SKM-1 (cell line): Measurements from ENCODE around the gene TUBA1C.
"Not testable (repeated sequence)": the region's sequence is repeated elsewhere in the genome, so short reads cannot be mapped to it uniquely, and the experiment has no call there.

Experiments
- DNase-seq: peaks from one replicate; lab custom pipeline; 2025; ENCODE audit not compliant: unreplicated experiment; lab: John Stamatoyannopoulos, UW

TUBA1C gene

DNA sequence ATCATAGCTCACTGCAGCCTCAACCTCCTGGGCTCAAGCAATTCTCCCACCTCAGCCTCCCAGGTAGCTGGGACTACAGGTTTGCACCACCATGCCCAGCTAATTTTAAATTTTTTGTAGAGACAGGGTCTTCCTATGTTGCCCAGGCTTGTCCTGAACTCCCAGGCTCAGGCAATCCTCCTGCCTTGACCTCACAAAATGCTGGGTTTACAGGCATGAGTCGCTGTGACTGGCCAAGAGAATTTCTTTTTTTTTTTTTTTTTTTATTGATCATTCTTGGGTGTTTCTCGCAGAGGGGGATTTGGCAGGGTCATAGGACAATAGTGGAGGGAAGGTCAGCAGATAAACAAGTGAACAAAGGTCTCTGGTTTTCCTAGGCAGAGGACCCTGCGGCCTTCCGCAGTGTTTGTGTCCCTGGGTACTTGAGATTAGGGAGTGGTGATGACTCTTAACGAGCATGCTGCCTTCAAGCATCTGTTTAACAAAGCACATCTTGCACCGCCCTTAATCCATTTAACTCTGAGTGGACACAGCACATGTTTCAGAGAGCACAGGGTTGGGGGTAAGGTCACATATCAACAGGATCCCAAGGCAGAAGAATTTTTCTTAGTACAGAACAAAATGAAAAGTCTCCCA lies 18.0 kb downstream of the TUBA1C start:
- not testable (repeated sequence) for DNase-seq

DNA sequence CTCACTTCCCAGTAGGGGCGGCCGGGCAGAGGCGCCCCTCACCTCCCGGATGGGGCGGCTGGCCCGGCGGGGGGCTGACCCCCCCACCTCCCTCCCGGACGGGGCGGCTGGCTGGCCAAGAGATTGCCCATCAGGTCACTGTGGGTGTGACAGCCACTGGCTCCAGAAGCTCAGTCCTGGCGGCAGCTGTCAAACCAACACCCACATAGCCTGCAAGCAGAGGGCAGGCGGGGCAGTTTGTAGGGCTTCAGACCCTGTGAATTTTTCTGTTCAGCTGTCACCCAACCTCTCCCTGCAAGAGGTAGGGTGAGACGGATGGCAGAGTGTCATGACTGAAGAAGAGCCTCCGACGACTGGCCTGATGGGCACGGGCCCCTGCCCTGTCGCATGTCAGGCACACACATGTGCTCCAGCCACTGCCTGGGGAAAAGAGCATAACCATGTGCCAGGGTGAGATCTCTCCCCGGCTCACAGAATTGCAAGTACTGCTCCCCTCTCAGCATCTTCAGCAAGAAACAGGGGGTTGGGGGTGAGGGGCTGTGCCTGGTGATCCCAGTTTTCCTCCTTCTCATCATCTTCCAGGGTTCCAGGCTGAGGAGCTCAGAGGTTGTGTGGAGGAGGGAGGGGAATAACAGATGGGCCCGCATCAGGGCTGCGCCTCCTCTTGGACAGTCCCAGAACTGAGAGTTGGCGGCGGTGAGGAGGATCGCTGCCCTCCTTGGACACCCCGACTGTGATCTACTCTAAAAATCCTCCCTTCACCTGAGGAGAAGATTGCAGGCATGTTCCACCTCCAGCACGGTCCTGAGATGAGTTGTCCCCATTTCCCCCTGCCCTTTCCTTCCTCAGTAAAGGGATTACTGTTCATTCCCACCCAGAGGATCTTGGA lies 18.9 kb downstream of the TUBA1C start:
- no peak for DNase-seq

DNA sequence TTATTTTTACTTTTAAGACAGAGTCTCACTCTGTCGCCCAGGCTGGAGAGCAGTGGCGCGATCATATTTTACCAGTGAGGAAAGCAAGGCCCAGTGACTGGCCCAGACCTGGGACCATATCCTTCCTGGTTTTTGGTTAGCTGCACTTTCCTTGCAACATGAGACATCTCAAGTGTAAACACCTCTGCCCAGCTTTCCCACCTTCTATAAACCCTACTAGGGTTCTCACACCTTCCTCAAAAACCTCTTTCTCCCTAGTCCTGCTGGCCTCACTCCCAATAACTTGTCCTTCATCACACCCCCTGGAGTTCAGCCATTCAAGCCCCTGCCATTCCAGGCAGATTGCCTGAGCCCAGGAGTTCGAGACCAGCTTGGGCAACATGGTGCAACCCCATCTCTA lies 19.8 kb downstream of the TUBA1C start:
- no peak for DNase-seq

DNA sequence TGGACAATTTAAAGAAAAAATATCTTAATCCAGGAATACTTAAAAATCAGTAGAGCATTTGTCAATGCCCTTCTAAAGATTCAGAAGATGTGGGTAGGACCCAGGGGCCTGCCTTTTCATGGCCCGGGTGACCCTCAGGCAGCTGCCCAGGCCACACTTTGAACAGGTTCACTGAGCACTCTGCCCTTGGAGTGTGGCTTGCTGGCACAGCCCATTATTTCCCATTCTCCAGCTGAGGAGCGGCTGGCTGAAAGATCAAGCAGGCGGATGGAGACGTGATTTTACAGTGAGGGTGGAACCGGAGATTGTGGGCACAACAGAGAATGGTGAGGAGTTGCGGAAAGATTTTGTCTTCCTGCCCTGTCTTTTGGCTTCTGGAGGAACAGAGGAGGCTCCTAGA lies 23.0 kb downstream of the TUBA1C start:
- DNase-seq, result no peak

DNA sequence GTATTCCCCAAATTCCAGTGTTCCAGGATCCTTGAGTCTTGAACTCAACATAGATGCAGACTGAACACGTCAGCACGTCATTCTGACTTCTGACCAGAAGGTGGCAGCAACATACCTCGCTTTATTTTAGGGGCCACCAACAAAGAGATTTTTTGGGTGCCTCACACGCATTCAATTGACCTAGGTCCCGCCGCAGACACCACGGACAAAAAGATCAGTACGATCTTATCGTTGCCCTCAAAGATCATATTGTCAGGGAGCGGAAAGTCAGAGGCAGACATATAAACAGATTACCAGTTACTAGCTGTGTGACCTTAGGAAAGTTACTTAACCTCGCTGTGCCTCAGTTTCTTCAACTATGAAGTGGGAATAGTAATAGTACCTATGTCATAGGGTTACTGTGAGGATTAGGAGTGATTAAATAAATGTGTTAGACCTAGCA lies 23.6 kb downstream of the TUBA1C start:
- no peak for DNase-seq

DNA sequence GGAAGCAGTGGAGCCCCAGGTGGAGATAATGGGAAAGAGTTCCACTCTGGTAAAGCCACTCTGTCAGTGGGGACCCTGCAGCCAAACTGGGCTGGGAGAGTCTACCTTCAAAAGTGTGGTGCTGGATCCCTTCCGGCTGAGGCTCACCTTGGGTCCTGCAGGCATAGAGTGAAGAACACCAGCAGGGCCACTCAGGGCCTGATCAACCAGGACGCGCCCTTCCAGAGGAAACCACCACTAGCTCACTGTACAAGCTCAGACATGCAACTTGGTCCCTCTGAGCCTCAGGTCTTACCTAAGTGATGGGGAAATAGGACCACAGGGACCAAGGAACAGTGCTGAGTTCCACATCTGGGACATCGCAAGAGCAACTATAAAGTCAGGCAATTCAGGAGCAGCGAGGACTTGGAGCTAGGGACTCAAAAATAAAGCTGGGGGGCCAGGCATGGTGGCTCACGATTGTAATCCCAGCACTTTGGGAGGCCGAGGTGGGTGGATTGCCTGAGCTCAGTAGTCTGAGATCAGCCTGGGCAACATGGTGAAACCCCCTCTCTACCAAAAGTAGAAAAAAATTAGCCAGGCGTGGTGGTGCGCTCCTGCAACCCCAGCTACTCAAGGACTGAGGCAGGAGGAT lies 24.2 kb downstream of the TUBA1C start:
- DNase-seq, result no peak

DNA sequence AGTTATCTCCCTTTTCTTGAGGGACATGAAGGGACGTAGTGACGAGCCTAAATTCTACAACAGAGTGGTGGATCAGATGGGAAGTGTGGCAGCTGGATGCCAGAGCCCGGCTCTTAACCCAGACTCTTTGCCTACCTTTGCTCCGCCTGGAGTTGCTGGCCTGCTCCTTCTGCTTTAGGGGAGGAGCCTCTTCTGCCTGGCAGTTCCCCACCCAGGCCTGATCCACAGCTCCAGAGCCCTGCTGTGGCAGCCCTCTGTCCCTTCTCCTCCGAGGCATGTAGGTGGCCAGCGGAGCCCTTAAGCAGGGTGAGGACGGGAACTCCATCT lies 27.8 kb downstream of the TUBA1C start:
- no peak for DNase-seq

DNA sequence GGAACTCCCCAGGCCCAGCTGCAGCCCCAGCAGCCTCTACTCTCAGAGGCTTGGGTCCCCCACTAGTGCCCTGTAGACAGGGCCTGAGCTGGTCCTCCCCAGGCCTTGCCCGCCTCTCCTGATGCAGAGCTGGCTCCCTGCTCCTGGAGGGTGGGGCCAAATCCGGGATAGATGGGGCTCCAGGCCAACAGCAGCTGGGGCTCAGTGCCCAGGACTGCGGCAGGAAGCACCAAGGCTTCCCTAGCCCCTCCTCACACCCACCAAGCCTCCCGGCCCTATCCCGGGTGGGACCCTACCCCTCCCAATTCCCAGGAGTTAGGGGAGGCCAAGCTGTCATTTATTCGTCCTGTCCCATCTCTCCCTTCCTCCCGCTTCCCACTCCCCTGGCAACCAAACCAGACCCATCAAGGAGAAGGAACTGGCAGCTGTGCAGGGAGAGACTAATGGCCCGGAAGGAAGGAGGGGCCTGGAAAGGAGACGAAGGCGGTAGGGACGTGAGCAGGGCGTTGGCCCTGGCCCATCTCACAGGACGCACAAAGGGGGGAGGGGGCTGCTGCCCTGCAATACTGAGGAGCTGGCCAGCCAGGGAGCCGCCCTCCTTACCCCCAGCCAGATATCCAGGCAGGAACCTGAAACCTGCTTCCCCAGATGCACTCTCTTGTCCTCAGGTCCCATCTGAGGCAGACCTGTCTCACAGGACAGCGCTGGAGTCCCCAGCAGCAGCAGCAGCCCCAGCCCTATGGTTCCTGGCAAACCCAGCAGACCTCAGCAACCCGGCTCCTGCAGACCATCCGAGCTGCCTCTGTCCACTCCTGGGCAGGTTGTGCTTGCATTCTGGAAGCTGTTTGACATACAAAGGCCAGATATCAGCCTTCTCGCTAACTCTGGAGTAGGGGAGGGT lies 28.4 kb downstream of the TUBA1C start:
- no peak for DNase-seq

DNA sequence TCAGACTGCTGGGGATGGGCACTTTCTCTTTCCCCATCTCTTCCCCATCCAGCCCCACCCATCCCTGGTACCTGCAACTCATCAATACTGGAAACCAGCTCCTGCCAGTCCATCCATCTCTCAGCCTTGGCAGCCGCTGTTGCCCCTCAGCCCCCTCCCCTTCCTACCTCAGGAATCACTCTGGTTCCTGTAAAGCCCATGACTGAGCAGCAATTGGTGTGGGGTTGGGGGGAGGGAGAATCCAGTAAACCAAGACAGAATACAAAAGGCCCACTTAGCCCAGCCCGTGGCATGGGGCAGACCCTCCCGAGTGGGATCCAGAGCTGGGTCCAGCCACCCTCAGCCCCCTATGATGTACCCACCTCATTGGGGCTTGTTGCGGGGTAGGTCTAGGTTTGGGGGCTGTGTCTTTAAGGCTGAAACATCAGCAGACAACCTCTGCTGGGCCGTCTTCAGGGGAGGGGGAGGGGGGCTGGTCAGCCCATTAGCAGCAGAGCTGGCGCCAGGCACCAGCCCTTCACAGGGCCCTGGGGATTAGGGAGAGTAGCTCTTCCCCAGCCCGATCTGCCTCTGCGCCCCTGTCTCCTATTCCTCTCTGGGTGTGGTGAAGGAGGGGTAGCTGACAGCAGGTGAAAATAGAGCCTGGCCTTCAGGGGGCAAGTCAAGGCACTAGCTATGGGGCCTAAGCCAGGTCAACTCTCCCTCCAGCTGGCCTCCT lies 29.4 kb downstream of the TUBA1C start:
- no peak for DNase-seq

DNA sequence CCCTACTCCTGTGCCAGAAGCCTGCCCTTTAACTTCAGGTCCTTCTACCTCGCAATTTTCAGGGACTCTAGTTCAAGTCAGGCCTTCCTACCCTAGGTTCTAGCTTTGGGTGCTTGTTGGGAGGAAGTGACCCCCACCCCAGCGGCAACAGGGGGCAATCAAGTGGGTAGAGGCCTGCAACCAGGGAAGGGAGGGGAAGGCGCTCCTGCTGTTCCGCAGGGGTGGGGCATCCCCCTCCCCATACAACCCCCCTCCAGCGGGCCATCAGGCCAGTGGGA lies 29.9 kb downstream of the TUBA1C start:
- no peak for DNase-seq

DNA sequence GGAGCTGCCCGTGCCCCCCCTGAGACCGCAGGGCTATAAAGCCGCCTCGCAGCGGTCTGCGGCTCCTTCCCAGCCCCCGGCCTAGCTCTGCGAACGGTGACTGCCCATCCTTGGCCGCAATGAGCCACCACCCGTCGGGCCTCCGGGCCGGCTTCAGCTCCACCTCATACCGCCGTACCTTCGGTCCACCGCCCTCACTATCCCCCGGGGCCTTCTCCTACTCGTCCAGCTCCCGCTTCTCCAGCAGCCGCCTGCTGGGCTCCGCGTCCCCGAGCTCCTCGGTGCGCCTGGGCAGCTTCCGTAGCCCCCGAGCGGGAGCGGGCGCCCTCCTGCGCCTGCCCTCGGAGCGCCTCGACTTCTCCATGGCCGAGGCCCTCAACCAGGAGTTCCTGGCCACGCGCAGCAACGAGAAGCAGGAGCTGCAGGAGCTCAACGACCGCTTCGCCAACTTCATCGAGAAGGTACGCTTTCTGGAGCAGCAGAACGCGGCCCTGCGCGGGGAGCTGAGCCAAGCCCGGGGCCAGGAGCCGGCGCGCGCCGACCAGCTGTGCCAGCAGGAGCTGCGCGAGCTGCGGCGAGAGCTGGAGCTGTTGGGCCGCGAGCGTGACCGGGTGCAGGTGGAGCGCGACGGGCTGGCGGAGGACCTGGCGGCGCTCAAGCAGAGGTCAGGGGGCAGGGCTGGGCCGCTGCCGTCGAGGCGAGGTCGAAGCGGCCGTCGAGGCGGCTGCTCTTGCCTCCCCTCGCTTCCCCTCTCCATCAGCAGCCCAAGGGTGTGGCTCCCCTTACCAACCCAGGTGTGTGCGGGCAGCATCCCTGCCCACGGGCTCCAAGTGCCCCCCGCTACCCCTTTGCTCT lies 30.4 kb downstream of the TUBA1C start, which contains the start of gene PRPH:
TSS of gene PRPH (plus strand) at position 66 of the 855 bp plus-strand sequence. CDS start at position 120, 54 bp downstream.
- no peak for DNase-seq

DNA sequence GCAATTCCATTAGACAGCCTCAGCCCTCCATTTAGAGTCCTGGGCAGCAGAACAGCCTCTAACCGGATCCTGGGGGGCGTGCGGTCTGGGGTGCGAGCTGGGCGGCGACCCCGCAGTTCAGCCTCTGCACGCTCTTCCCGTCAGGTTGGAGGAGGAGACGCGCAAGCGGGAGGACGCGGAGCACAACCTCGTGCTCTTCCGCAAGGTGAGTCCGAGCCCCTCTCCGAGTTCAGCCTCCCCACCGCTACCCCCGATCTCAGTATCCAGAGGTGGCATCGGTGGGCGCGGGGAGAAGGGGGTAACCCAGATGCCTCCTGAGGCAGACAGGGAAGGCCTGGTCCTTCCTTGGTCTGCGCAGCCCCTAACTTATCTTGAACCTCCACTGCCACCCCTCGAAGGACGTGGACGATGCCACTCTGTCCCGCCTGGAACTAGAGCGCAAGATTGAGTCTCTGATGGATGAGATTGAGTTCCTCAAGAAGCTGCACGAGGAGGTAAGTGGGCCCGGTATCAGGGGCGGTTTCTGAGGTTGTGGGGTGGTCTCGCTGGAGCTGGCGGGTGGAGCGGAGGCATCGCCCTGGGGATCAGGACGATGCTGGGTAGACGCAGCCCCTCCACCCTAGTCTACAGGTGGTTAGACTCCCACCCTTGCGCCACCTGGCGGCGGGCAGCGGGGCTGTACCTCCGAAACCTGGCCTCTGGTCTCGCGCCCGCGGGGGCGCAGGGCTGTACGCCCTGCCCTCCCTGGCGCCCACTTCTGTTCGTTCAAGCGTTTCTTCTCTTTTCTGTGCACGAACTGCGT lies 31.4 kb downstream of the TUBA1C start:
- DNase-seq, result no peak

DNA sequence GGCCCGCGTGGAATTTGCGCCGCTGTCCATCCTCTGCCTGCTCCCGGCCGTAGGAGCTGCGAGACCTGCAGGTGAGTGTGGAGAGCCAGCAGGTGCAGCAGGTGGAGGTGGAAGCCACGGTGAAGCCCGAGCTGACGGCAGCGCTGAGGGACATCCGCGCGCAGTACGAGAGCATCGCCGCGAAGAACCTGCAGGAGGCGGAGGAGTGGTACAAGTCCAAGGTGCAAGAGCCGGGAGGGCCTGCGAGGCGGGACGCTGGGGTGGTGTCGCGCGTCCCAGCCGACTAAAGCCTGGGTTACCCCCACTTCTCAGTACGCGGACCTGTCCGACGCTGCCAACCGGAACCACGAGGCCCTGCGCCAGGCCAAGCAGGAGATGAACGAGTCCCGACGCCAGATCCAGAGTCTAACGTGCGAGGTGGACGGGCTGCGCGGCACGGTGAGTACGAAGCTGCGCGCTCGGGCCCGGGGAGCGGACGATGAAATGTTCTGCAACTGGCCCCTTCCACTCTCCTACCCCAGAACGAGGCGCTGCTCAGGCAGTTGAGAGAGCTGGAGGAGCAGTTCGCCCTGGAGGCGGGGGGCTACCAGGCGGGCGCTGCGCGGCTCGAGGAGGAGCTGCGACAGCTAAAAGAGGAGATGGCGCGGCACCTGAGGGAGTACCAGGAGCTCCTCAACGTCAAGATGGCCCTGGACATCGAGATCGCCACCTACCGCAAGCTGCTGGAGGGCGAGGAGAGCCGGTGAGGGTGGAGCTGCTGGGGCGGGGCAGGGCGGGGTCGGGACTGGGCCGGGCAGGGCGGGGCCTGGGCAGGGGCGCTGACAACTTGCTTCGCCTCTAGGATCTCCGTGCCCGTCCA lies 32.2 kb downstream of the TUBA1C start:
- no peak for DNase-seq

DNA sequence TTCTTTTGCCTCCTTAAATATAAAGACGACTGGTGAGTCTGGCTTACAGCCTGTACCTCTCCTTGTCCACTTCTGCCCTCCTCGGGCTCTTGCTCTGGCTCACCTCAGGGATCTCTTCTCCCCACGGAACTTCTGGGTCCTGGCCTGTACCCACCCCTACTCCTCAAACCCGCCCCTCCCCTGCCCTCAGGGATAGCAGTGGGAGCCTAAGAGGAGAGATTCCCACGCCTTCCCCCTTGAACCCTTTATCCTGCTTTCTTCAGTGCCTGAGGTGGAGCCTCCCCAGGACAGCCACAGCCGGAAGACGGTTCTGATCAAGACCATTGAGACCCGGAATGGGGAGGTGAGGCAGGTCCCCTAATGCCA lies 32.8 kb downstream of the TUBA1C start:
- no peak for DNase-seq

DNA sequence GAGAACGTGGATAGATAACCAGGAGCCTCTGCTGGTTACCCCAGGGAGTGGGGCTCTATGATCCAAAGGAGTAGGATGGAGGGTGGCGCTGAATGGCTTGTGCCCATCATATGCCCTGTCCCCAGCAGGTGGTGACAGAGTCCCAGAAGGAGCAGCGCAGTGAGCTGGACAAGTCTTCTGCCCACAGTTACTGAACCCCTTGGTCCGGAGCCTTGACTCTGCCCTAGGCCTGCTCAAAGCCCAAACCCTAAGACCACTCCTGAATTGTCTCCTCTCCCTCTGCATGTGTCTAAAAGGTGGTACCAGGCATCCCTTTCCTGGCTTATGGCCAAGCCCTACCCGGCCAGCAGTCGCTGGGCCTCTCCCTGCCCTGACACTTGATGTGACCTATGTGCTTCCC lies 33.3 kb downstream of the TUBA1C start:
- DNase-seq, result no peak

DNA sequence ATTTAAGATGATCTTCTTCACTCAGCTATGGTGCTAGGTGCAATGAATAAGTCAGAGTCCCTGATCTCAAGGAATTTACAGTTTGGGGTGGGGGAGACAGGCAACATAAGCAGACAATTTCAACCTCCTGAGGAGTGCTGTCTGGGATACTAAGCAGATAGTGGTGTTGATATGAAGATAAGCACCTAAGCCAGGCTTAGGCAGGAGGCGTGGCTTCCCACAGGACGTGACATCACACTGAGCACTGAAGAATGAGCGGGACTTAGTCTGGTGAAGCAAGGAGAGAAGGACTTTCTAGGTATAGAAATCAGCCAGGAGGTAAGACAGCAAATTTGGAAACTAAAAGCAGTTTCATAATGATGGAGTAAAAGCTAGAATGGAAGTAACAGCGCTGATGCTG lies 36.9 kb downstream of the TUBA1C start:
- DNase-seq, result no peak

DNA sequence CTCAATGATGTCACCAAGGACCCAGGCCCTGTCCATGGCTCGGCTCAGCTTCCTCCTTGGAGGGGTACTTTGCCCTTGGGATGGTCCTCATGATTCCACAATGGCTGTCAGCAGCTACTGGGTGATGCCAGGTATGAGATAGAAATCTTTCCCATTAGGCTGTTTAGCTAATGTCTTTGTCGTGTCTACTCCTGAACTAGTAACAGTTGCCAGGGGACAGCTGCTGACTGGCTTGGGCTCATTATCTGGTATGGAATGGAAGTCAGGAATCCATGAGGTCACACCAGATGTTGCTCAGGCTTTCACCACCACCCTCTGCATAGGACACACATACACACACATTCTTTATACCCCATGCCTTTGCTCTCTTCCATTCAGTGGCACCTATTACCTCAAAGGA lies 39.3 kb downstream of the TUBA1C start:
- DNase-seq, result no peak
